Tongue (tissue), 2 donors: ENCODE results near the gene CGN. TPM values are rescaled to one million over a fixed set of nuclear protein-coding genes. Genes with fewer than 3 reads are reported as not detected.
"Not testable (repeated sequence)": the region's sequence is repeated elsewhere in the genome, so short reads cannot be mapped to it uniquely, and the experiment has no call there.

Experiments used
- DNase-seq: peaks from one replicate; pipeline ENCODE4 v3.0.0-alpha.2; 2015
- total RNA-seq: library from RNA; depleted of rRNA; stranded (reverse); fragments of >200 nt; gene quantifications from one replicate; pipeline ENCODE4 v1.2.3, GENCODE V29; 2014

The CGN gene
- total RNA-seq, 1 donor from 2014 or later = 4.3 TPM

GRCh38 chr1:151502035-151502700 lies 9.0 kb upstream of the CGN start:
- DNase-seq = no peak

GRCh38 chr1:151502859-151503780 lies 8.1 kb upstream of the CGN start:
- DNase-seq = no peak

GRCh38 chr1:151504252-151504651 lies 6.9 kb upstream of the CGN start:
- no peak for DNase-seq

GRCh38 chr1:151504759-151505158 lies 6.4 kb upstream of the CGN start:
- DNase-seq = no peak

- no peak for DNase-seq
These were observed 2.4 kb upstream of the CGN start for GRCh38 chr1:151508833-151509232.

GRCh38 chr1:151509350-151510019 lies 1.7 kb upstream of the CGN start:
- no peak for DNase-seq

DNA sequence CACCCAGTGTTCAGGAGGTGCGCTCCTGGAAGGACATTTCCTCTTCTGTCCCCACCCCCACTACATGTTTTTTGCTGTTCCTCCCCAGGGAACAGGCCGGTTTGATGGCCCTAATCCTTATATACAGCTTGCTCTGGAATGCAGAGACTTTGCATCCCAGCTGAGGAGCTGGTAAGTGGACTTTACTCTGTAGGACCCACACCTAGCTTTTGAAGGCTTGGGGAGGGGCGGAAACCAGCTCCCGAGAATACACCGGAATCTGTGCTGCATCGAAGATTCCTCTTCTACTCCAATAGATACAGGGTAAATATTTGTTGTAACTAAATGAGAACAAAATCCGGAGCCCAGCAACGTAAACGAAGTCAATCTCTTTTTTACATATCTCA lies 1.2 kb upstream of the CGN start:
- no peak for DNase-seq

- no peak for DNase-seq
These were observed 602 bp upstream of the CGN start for GRCh38 chr1:151510614-151510956.

- peak; percentile 44 for DNase-seq
These were observed 539 bp downstream of the CGN start for GRCh38 chr1:151511636-151512215.

DNA sequence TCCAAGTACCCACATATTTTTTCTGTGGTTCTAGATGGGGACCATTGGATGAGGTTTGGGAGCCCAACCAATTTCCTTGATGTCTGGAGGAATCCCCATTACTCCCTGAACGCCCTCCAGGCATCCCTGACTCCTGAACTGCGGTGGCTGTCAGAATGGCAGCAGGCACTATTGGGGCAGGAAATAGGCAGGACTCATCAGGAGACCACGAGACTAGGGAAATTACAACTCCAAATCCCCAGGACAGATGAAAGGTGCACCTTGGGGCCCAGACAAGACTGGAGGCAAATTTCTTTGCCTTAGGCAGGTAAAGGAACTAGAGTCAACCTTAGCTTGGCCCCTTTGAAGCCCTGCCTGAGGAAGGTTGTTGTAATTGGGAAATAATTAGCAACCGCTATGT lies 1.1 kb downstream of the CGN start:
- DNase-seq = no peak

GRCh38 chr1:151512801-151513625 lies 1.8 kb downstream of the CGN start:
- peak; percentile 39 for DNase-seq

DNA sequence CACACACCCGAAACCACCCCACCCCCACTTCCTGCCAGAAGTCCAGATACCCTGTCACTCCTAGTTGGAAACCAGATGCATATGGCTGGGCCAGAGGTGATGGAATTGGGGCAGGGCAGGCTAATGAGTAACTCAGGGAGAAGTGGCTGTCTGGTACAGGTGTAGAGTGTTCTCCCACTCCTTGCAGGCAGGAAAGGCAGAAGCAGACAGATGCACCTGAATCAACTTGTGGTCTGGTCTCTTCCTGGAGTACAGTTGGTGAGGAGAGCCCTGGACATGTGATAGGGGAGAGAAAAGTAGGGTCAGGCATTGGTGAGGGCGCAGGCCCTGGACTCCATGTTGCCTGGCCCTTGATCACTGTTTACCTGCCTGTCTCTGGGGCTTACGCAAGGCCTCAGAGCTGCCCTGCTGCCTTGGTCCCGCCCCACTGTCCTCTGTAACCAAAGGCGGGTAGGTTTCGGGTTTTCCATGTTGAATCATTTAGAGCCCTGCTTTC lies 2.5 kb downstream of the CGN start:
- DNase-seq = no peak

- DNase-seq = no peak
These were observed 3.2 kb downstream of the CGN start for GRCh38 chr1:151514366-151514765.

DNA sequence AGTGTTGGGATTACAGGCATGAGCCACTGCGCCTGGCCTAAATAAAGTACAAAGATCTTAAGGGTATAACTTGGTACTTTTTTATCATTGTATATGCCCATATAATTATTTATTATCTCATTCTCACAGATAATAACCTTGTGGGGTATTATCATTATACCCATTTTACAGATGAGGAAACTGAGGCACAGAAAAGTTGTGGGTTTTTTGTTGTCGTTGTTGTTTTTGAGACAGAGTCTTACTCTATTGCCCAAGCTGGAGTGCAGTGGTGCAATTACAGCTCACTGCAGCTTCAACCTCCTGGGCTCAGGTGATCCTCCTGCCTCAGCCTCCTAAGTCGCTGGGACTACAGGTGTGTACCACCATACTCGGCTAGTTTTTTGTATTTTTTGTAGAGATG lies 4.1 kb downstream of the CGN start:
- no peak for DNase-seq

DNA sequence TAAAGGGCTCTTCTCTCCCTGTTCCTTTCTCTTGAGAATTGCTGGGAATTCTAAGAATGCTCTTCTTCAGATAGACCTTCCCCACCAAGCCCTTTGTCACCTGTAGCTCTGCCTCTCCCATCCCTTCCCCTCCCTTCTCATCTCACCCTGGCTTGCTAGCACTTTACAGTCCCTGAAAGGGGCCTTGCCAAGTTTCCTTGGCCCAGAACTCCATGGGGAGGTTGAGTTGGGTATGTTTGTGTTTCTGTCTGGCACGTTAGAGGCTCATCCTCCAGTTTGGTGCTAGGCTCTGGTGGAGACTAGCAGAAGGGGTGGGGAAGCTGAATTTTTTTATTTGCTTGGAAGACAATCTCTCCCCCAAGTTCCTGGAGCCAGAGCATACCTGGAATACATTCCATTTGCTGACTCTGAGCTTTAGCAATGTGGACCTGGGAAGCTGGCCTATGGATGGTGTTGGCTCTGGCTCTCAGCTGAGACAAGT lies 4.9 kb downstream of the CGN start:
- DNase-seq = no peak

GRCh38 chr1:151518431-151518830 lies 7.2 kb downstream of the CGN start:
- DNase-seq = no peak

DNA sequence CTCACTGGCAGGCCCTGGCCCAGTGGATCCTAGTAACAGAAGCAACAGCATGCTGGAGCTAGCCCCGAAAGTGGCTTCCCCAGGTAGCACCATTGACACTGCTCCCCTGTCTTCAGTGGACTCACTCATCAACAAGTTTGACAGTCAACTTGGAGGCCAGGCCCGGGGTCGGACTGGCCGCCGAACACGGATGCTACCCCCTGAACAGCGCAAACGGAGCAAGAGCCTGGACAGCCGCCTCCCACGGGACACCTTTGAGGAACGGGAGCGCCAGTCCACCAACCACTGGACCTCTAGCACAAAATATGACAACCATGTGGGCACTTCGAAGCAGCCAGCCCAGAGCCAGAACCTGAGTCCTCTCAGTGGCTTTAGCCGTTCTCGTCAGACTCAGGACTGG lies 7.7 kb downstream of the CGN start:
- no peak for DNase-seq

DNA sequence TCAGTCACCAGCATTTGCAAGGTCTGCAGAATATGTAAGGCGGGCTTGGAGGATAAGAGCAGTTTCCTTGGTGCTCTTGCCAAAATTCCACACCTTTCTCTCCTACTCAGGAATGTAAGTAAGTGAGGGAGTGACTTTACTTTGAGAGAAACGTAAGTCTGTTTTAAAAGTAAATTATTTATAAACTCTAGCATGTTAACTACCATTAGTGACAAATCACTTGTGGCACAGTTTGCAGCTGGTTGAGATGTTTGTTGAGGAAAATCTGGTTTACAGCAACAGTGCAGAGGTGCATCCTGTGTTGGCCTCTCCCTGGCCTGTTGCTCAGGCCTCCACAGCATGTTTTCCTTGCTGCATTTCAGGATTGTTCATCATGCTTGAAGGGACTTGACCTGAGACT lies 8.5 kb downstream of the CGN start:
- no peak for DNase-seq

DNA sequence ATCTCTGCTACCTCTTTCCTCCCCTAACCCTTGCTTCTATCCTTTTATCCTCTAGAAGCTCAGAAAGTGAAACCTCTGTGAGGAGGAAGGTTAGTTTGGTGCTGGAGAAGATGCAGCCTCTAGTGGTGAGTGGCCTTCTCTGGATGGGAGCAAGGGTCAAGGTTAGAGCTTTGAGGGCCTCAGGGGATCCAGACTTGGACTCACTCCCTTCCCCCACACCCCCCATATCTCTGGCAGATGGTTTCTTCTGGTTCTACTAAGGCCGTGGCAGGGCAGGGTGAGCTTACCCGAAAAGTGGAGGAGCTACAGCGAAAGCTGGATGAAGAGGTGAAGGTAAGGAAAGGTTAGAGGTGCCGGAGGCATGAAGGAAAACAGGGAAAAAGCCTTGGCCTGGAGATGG lies 9.2 kb downstream of the CGN start:
- no peak for DNase-seq

- DNase-seq = not testable (repeated sequence)
These were observed 11.2 kb downstream of the CGN start for GRCh38 chr1:151522427-151522826.

DNA sequence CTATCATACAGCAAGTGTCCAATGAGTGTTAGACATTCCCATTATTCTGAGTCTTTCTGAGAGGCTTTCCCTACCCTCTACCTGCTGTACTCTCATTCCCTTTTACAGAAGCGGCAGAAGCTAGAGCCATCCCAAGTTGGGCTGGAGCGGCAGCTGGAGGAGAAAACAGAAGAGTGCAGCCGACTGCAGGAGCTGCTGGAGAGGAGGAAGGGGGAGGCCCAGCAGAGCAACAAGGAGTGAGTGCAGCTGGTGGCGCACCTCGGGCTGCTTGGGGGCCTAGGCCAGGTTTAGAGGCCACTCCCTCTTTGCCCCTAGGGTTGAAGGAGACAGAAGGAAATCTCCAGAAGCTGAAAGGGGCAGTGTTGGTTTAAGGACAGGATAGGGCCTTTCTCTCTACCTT lies 12.1 kb downstream of the CGN start:
- DNase-seq = no peak

- no peak for DNase-seq
These were observed 13.5 kb downstream of the CGN start for GRCh38 chr1:151524736-151525135.
